Activated T-cell treated with anti-CD3 and anti-CD28 coated beads, Interleukin-2, amount 50 U/mL, for 48 hours (primary cell): ENCODE measurements around the gene FAM111B.
"Not testable (repeated sequence)": the region's sequence is repeated elsewhere in the genome, so short reads cannot be mapped to it uniquely, and the experiment has no call there.

Source experiments
- DNase-seq, 2 experiments: peaks; one replicate each; pipeline ENCODE4 v3.0.0-alpha.2; 2020

The FAM111B gene, protein sequence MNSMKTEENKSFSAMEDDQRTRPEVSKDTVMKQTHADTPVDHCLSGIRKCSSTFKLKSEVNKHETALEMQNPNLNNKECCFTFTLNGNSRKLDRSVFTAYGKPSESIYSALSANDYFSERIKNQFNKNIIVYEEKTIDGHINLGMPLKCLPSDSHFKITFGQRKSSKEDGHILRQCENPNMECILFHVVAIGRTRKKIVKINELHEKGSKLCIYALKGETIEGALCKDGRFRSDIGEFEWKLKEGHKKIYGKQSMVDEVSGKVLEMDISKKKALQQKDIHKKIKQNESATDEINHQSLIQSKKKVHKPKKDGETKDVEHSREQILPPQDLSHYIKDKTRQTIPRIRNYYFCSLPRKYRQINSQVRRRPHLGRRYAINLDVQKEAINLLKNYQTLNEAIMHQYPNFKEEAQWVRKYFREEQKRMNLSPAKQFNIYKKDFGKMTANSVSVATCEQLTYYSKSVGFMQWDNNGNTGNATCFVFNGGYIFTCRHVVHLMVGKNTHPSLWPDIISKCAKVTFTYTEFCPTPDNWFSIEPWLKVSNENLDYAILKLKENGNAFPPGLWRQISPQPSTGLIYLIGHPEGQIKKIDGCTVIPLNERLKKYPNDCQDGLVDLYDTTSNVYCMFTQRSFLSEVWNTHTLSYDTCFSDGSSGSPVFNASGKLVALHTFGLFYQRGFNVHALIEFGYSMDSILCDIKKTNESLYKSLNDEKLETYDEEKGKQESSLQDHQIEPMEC

DNA sequence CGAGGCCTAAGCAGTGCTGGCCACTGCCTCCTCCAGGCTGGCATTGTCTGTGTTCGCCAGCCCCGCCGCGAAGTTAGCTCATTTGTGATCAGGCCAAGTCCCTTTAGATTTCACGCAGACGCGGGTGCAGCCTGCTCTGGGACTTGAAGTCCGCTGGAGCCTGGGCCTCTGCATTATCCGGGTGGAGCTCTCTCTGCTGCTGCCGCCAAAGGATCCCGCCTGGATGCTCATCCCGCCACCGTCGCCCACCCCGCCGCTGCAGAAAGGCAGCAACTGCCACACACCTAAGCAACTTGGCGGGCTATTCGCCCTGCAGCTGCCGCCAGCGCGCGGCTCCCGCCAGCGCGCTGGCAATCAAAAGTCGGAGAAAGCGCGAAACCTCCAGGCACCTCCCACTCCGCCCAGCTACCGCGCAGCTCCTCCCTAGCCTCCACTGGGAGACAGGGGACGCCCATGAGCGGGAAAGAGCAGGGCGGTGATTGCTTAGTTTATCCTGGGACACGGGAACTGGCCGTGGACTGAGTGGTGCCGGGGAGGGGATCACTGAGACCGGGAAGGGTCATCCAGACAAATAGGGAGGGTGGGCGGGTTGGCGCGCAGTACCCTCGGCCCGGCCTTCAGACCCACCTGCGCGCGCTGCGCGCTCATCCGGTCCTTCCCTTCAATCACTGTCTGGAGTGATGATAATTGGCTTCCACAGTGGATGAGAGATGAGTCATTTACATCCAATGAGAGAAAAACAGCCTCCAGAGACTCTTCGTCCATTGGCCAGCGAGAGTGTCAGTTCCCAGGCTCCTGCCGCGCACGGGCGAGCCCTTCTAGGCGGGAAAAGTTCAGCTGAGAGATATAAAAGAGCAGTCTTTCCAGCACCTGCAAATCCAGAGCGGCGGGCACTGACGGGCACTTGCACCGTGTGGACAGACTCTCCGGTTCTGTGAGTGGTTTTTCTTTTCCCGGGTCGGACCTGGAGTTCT, at the start of gene FAM111B:
FAM111B (plus strand) TSS at position 875 of the 974 bp plus-strand sequence. CDS start 2,389 bp downstream, outside the sequence.
- peak; percentile 82 to 83 for DNase-seq

DNA sequence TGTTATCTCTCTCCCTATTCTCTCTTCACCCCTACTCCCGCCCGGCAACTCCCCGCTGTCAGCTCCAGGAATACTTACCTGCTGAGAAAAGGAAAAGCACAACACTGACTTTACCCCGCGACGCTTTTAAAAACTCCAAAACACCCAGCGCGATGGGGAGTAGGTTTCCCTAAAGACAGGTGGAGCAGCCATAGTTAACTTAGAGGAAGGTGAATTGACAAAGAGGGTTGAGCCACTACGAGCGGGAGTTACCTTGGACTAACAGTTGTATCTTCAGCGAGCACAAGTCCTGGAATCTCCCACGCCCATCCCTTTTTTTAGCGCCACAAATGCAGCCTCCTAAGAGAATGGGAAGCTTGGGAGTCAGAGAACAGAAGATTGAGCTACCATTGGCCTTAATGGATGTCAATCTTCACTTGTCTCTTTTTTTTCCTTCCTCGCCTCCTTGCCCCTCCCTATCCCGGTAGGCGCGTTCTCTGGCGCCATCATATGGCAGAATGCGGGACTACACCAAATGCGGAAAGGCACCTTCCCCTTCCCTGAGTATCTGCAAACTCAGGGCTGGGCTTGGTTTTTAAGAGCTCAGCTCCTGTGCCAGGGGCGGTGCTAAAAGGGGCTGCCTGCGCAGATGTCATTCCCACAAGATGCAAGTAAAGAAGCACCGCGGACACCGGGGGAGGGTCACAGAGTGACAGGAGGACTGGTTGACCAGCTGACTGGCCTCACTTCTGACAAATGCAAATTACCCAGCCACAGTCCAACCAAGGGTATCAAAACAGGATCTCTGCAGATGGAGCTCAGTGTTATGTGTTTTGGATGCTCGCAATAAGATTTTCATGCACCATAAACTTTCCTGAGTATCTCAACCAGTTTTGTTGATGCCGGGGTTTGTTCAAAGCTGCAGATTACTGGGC, 48.7 kb upstream of the FAM111B start:
- DNase-seq: peak; percentile 94 to 98

DNA sequence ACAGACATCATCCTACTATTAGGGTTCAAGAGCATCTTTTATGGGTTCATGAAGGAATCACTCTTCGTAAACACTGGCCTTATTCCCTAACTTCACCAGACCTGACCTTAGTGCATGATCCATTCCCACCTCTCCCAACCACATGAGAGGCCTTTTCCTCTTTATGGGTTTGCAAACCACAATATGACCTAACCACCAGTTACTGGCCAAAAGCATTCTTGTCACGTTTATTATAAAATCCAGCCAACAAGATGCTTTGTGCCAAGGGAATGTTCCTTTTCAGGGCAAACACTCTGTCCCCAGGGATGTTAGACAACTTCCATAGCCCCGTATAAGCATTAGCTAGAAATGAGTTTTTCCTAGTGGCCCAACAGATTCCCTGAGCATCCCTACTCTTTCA, 46.9 kb upstream of the FAM111B start:
- DNase-seq: not testable (repeated sequence)

DNA sequence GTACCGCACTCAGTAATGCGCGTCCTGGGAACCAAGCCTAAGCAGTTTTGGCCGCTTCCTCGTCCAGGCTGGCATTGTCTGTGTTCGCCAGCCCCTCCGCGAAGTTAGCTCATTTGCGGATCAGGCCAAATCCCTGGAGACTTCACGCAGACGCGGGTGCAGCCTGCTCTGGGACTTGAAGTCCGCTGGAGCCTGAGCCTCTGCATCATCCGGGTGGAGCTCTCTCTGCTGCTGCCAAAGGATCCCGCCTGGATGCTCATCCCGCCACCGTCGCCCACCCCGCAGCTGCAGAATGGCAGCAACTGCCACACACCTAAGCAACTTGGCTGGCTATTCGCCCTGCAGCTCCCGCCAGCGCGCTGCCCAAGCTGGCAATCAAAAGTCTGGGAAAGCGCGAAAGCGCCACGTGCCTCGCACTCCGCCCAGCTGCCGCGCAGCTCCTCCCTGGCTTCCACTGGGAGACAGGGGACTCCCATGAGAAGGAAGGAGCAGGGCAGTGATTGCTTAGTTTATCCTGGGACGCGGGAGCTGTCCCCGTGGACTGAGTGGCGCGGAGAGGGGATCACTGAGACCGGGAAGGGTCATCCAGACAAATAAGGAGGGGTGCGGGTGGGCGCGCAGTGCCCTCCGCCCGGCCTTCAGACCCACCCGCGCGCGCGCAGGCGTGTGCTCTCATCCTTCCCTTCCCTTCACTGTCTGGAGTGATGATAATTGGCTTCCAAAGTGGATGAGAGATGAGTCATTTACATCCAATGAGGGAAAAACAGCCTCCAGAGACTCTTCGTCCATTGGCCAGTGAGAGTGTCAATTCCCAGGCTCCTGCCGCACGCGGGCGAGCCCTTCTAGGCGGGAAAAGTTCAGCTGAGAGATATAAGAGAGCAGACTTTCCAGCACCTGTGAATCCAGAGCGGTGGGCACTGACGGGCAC, 44.2 kb upstream of the FAM111B start:
- no peak for DNase-seq

DNA sequence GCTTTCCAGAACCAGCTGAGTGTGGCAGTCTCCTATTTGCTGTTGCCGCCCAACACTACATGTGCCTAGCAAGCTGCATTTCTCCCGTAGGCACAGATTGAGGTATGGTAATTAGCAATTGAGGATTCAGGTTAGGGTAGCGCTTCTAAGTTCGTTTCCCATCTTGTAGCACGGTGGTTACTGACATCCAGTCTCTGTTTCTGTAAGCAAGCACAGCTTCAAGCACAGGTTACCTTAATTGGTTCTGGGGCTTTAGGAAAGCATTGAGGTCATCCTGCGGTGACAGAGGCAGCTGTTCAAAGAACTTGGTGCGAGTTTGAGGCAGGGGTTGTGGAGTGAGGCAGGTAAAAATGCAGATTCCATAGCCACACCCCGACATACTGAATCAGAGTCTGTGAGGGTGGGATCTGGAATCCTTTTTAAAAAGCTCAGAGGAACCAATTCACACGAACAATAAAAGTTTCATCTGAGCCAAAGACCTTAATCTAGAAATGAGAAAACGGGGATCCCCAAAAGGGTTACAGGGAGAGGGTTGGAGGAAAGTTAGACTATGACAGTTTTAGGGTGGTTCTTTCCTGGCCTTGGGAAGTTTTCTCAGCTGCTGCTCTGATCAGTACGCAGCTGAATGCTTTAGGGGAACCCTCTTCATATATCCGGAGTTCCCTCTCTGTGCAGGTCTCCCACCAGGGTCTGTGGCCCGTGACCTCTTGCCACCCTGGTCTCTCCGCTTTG, 42.9 kb upstream of the FAM111B start:
- not testable (repeated sequence) for DNase-seq

- DNase-seq: no peak
Observed at GRCh38 chr11:59069087-59069486, 38.0 kb upstream of the FAM111B start.

GRCh38 chr11:59076876-59077571, 30.0 kb upstream of the FAM111B start:
- no peak for DNase-seq

- DNase-seq: no peak
Observed at GRCh38 chr11:59078435-59078834, 28.6 kb upstream of the FAM111B start.

- no peak for DNase-seq
Observed at GRCh38 chr11:59079086-59079485, 28.0 kb upstream of the FAM111B start.

DNA sequence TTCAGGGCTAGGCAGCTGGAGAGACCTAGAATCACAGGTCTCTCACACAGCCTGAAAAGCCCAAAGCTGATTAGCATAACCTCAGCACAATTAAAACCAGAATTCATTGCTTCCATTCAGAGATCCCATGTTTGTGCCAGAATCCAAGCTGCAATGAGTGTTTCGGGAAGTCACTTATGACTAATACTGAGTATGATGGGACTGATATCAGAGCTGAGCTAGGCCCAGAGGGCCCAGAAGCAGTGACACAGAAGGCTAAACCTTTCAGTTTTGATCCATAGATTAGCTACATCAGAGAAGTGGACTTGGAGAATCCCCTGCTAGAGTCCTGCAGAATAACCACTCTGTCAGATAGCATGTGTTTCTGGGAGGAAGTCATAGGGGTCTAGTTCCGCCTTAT, 26.6 kb upstream of the FAM111B start:
- DNase-seq: not testable (repeated sequence)

DNA sequence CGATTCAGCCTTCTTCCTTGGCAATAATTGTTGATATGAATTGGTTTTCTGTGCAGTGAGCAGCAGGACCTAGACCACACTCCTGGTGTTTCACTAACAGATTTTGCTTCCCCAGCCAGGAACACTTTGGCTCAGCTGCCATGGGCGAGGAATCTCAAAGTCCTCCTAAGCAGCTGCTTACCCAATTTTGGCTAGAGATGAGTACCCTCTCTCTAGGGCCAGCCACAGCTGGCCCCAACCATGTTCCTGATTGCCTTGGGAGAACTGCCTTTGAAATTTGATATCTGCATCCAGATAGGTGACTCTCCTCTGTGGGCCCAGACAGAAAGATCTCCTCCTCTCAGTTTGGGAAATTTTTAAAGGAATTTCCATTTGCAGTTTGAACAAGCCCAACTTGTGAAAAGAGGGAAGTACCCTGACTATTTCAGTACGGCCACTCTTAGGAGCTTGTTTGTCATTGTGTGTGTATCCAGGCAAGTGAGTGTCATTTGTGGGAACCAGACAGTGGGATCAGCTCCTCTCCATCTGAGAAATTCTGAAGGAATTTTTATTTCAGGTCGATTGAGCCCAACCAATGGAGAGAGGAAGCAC, 25.5 kb upstream of the FAM111B start:
- DNase-seq: not testable (repeated sequence)

DNA sequence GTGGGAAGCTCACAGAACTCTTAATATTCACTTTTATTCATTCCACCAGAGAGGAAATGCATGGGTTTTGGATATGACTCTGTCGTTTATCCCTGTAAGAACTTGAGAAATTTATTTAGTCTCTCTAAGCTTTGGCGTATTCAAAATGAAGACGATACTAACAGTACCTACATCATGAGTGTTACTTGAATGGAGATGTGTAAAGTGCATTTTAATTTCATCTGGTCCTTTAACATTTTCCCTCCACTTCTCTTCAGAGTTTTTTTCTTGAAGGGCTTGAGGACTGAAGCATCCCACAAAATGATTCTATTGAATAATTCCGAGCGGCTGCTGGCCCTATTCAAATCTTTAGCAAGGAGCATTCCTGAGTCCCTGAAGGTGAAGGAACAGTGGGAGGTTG, 21.0 kb upstream of the FAM111B start, which contains the start of gene GLYATL1B:
GLYATL1B (plus strand) TSS at position 301 of the 400 bp plus-strand sequence; CDS start at position 301, 0 bp downstream.
- not testable (repeated sequence) for DNase-seq

- DNase-seq: no peak
Observed at GRCh38 chr11:59088162-59088561, 18.9 kb upstream of the FAM111B start.

- not testable (repeated sequence) for DNase-seq
Observed at GRCh38 chr11:59093576-59093975, 13.5 kb upstream of the FAM111B start.

GRCh38 chr11:59095225-59095624, 11.8 kb upstream of the FAM111B start:
- DNase-seq: not testable (repeated sequence)

DNA sequence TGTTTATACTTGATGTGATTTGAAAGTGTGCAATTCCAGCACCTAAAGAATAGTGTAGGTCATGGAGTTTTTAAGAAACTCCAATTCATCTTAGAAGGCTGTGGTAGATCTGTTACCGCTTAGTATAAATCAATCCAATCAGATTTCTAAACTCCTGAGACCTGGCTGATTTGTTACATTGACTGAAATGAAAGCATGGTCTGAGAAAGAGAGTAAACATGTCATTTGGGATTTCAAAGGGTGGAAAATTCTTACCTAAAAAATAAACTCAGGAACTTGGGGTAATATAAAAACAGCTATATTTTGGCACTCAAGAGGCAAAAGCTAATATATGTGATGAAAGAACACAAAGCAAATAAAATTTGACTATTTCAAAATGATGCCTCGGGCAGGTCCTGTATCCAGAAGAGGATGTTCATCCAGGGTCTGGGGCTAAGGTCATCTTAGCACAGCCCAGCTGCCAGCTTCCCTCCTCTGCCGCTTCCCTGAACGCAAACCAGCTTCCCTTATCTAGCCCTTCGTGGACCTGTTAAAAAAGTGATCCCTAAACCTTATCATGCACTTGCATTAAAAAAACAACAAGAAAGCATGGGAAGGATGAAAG, 11.0 kb upstream of the FAM111B start:
- not testable (repeated sequence) for DNase-seq

- peak; percentile 74 for DNase-seq
Observed at GRCh38 chr11:59097113-59097708, 9.8 kb upstream of the FAM111B start.

DNA sequence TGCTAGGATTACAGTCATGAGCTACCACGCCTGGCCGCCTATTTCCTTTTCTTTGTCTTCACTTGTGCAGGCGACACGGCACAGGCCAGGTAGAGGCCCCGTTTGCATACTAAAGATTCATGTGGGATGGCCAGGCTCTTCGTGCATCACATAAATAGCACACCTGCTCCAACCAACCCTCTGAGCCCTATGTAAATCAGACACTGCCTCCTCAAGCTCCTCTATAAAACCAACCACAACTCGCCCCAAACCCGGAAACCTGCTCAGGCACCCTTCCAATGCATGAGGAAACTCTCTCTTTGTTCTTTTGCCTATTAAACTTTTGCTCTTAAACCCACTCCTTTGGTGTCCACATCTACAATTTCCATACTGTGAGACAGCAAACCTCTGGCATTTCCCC, 9.1 kb upstream of the FAM111B start:
- not testable (repeated sequence) for DNase-seq
